A549 (cell line): ENCODE results near the gene OR2A14. TPM values are rescaled to one million over a fixed set of nuclear protein-coding genes. Genes with fewer than 3 reads are reported as not detected.

Experiments
- ATAC-seq, 2 experiments: fragments of 200-7000 bp in 1 of 2; fragments of >200 bp in 1 of 2; cut with Nextera tagmentation in 1 of 2; cut with Tn5 transposase in 1 of 2; 3 replicates each; pipeline versions ENCODE4 v1.8.0 to v1.9.1; 2018 to 2020; ENCODE audit warnings: mild to moderate bottlenecking in 1 of 2, moderate library complexity in 1 of 2
- CTCF ChIA-PET: fragments of 300-600 bp; sonication (Branson Sonifier 250); formaldehyde crosslinking; extraction: SDS; loops from one replicate; lab custom pipeline; 2021; ENCODE audit warnings: antibody characterized with exemption, inconsistent platforms; lab: Yijun Ruan, JAX
- POLR2A ChIA-PET: fragments of 350-600 bp; formaldehyde crosslinking; extraction: SDS; loops from one replicate; lab custom pipeline; 2021; ENCODE audit warnings: antibody characterized with exemption, inconsistent platforms; lab: Yijun Ruan, JAX
- DNase-seq, 2 experiments: peaks; one replicate each; pipeline versions ENCODE4 v3.0.0 to v3.0.0-alpha.2; 2011 to 2016; ENCODE audit warnings: low read depth in 1 of 2, low spot score in 1 of 2
- FAIRE-seq: peaks from 2 replicates; lab custom pipeline; 2011; peaks lifted over from hg19 to GRCh38; lab: Jason Lieb, UNC
- H3K27ac ChIP-seq, 2 experiments: fragments of >200 bp; sonication (Bioruptor Twin); formaldehyde crosslinking; 3 replicates each; pipeline ENCODE4 v1.5.1; 2016 to 2017
- H3K4me1 ChIP-seq: fragments of >200 bp; sonication (Bioruptor Twin); formaldehyde crosslinking; 3 replicates; pipeline ENCODE4 v1.6.1; 2016
- H3K4me2 ChIP-seq: fragments of >200 bp; sonication (Bioruptor Twin); formaldehyde crosslinking; 3 replicates; pipeline ENCODE4 v1.6.1; 2016
- H3K4me3 ChIP-seq: fragments of >200 bp; sonication (Bioruptor Twin); formaldehyde crosslinking; 3 replicates; pipeline ENCODE4 v1.5.1; 2016
- H3K9me3 ChIP-seq: fragments of >200 bp; sonication (Bioruptor Twin); formaldehyde crosslinking; 3 replicates; pipeline ENCODE4 v1.6.1; 2016
- BCL3 ChIP-seq: fragments of >200 bp; sonication (Bioruptor Twin); formaldehyde crosslinking; IDR thresholded peaks from 3 replicates; pipeline ENCODE4 v1.6.1; 2016
- BHLHE40 ChIP-seq: IDR thresholded peaks from 2 replicates; pipeline ENCODE4 v1.6.1; 2012; ENCODE audit warnings: low read depth, low read length, inconsistent platforms
- CBX2 ChIP-seq: fragments of 200-600 bp; sonication (generic); IDR thresholded peaks from 2 replicates; pipeline ENCODE4 v1.6.1; 2016; ENCODE audit warnings: low read depth, mild to moderate bottlenecking, borderline replicate concordance
- CHD4 ChIP-seq: fragments of 200-600 bp; sonication (generic); IDR thresholded peaks from 2 replicates; pipeline ENCODE4 v1.6.1; 2016; ENCODE audit warnings: antibody characterized with exemption, mild to moderate bottlenecking, borderline replicate concordance
- EHF ChIP-seq: fragments of 250-450 bp; sonication (Bioruptor Pico); IDR thresholded peaks from 2 replicates; pipeline ENCODE4 v1.5.0; 2020; ENCODE audit warnings: mild to moderate bottlenecking
- ESRRA ChIP-seq: fragments of 150-350 bp; IDR thresholded peaks from 2 replicates; pipeline ENCODE4 v1.6.1; 2014; ENCODE audit warnings: mild to moderate bottlenecking, low read length, borderline replicate concordance
- FOSB ChIP-seq: fragments of 250-450 bp; sonication (Bioruptor Pico); IDR thresholded peaks from 2 replicates; pipeline ENCODE4 v1.5.0; 2020; ENCODE audit warnings: mild to moderate bottlenecking, moderate library complexity
- FOSL2 ChIP-seq, 2 experiments: fragments of 450-650 bp in 1 of 2; fragments of >200 bp in 1 of 2; sonication (Bioruptor Twin) in 1 of 2; formaldehyde crosslinking; IDR thresholded peaks; 2 replicates each; pipeline versions ENCODE4 v1.5.0 to v1.6.1; 2016 to 2020; ENCODE audit warnings: mild to moderate bottlenecking in 1 of 2, moderate library complexity in 1 of 2
- FOXS1 ChIP-seq: fragments of 250-450 bp; sonication (Bioruptor Pico); IDR thresholded peaks from 2 replicates; pipeline ENCODE4 v1.5.0; 2020; ENCODE audit warnings: mild to moderate bottlenecking, moderate library complexity
- HDAC2 ChIP-seq: fragments of 200-600 bp; sonication (generic); IDR thresholded peaks from 2 replicates; pipeline ENCODE4 v1.6.1; 2016
- JUN ChIP-seq, 2 experiments: fragments of >200 bp; sonication (Bioruptor Twin); formaldehyde crosslinking; IDR thresholded peaks; 2 replicates in 1 of 2; 3 replicates in 1 of 2; pipeline ENCODE4 v1.6.1; 2016 to 2017
- JUNB ChIP-seq: fragments of >200 bp; sonication (Bioruptor Twin); formaldehyde crosslinking; IDR thresholded peaks from 2 replicates; pipeline ENCODE4 v1.6.1; 2016
- MAFK ChIP-seq: fragments of 450-650 bp; IDR thresholded peaks from 2 replicates; pipeline ENCODE4 v1.6.1; 2014; ENCODE audit not compliant: partially characterized antibody
- MAZ ChIP-seq: fragments of 150-350 bp; IDR thresholded peaks from 2 replicates; pipeline ENCODE4 v1.6.1; 2014; ENCODE audit warnings: antibody characterized with exemption, low read depth, low read length, borderline replicate concordance
- MYC ChIP-seq: IDR thresholded peaks from 2 replicates; pipeline ENCODE4 v1.6.1; 2012; ENCODE audit warnings: mild to moderate bottlenecking, inconsistent platforms, low read length, improper control_type of control experiment, borderline replicate concordance
- PHF8 ChIP-seq: fragments of 200-600 bp; sonication (generic); IDR thresholded peaks from 2 replicates; pipeline ENCODE4 v1.6.1; 2016; ENCODE audit warnings: low read depth, mild to moderate bottlenecking, antibody characterized with exemption, moderate library complexity, borderline replicate concordance
- POLR2A ChIP-seq: IDR thresholded peaks from 2 replicates; pipeline ENCODE4 v1.6.1; 2012; ENCODE audit warnings: mild to moderate bottlenecking, low read length
- POLR2AphosphoS2 ChIP-seq: conservative IDR thresholded peaks from 2 replicates; pipeline ENCODE4 v1.6.1; 2012; ENCODE audit warnings: low read length, improper control_type of control experiment, inconsistent platforms
- RAD21 ChIP-seq, 2 experiments: fragments of >200 bp in 1 of 2; sonication (Bioruptor Twin) in 1 of 2; formaldehyde crosslinking in 1 of 2; IDR thresholded peaks in 1 of 2; conservative IDR thresholded peaks in 1 of 2; 2 replicates in 1 of 2; 3 replicates in 1 of 2; pipeline ENCODE4 v1.6.1; 2012 to 2018; ENCODE audit warnings: inconsistent platforms in 1 of 2
- SMC3 ChIP-seq: fragments of >200 bp; sonication (Bioruptor Twin); formaldehyde crosslinking; IDR thresholded peaks from 3 replicates; pipeline ENCODE4 v1.6.1; 2018; ENCODE audit warnings: inconsistent platforms
- SREBF2 ChIP-seq: fragments of 450-650 bp; IDR thresholded peaks from 2 replicates; pipeline ENCODE4 v1.6.1; 2014; ENCODE audit warnings: mild to moderate bottlenecking, moderate library complexity
- TFCP2L1 ChIP-seq: fragments of 250-450 bp; sonication (Bioruptor Pico); IDR thresholded peaks from 2 replicates; pipeline ENCODE4 v1.5.0; 2021; ENCODE audit warnings: mild to moderate bottlenecking
- ZNF302 ChIP-seq: fragments of 250-450 bp; sonication (Bioruptor Pico); IDR thresholded peaks from 2 replicates; pipeline ENCODE4 v1.9.0; 2021; ENCODE audit warnings: inconsistent platforms, mild to moderate bottlenecking, moderate library complexity
- WGBS: methylation state at CpG from one replicate; pipeline ENCODE4 v1.1.6; 2017; ENCODE audit errors: missing lambda C conversion rate; 5-methylcytosine and 5-hydroxymethylcytosine counted together
- polyA plus RNA-seq, 4 experiments: library from polyadenylated mRNA; depleted of rRNA in 3 of 4; stranded (reverse); fragments of >200 nt; fragmentation: RNase III in 1 of 4; extraction: RNeasy Plus Mini Kit Qiagen cat#74134 plus additional on column Dnase treatment in 1 of 4; gene quantifications; 2 replicates in 3 of 4; 3 replicates in 1 of 4; pipeline ENCODE4 v1.2.3, GENCODE V29; 2011 to 2017
- TF ChIP-seq, protein P1 (sequence below): IDR thresholded peaks from 2 replicates; pipeline ENCODE4 v1.6.1; 2012
- TF ChIP-seq, protein P2 (sequence below): fragments of 250-450 bp; sonication (Bioruptor Pico); IDR thresholded peaks from 2 replicates; pipeline ENCODE4 v1.5.0; 2021; ENCODE audit warnings: mild to moderate bottlenecking, moderate library complexity, borderline replicate concordance
- TF ChIP-seq, protein P3 (sequence below): fragments of 250-450 bp; sonication (Bioruptor Pico); IDR thresholded peaks from 2 replicates; pipeline ENCODE4 v1.5.0; 2020; ENCODE audit warnings: low read depth, mild to moderate bottlenecking, moderate library complexity
- TF ChIP-seq, protein P4 (sequence below): fragments of 150-350 bp; IDR thresholded peaks from 2 replicates; pipeline ENCODE4 v1.6.1; 2014; ENCODE audit warnings: low read depth, mild to moderate bottlenecking, low read length

The OR2A14 gene
- polyA plus RNA-seq, 2 of the 4 experiments (the other 2 are of a cell fraction), result not detected

GRCh38 chr7:144085978-144086377 lies 37.0 kb upstream of the OR2A14 start, which contains the start of gene OR2A12:
Gene OR2A12, plus strand, starts transcription at chr7:144086278. Its CDS starts 8,830 bp downstream, at chr7:144095108.
- 46% methylated on average over 2 of the region's 2 CpGs for WGBS
- DNase-seq (no peak), ATAC-seq (no peak), FAIRE-seq (no peak)
- no peak within 1 kb of the TSS for H3K4me3 ChIP-seq
- ChIA-PET POLR2A (no interaction called here), CTCF (no interaction called here)
- H3K9me3 ChIP-seq, result no peaks in the 10 kb centered on the region
- no peaks in the 10 kb centered on the region for H3K4me1 ChIP-seq
- H3K27ac ChIP-seq, result no peak within 1 kb of the TSS
- H3K4me2 ChIP-seq, result no peak within 1 kb of the TSS
- no peak for TF ChIP-seq EHF (CRISPR knock-in tag)
- no peak for TF ChIP-seq RAD21 (conservative IDR thresholded peaks at IDR 0.05 in 1 of 2, IDR thresholded peaks at IDR 0.05 in 1 of 2)
- TF ChIP-seq HDAC2, result no peak
- TF ChIP-seq FOSB (CRISPR knock-in tag), result no peak
- TF ChIP-seq MAFK, result no peak
- no peak for TF ChIP-seq MYC
- TF ChIP-seq MAZ, result no peak
- no peak for TF ChIP-seq PHF8
- no peak for TF ChIP-seq BCL3
- no peak for TF ChIP-seq SMC3
- TF ChIP-seq ZNF302, result no peak
- TF ChIP-seq, protein P1, sequence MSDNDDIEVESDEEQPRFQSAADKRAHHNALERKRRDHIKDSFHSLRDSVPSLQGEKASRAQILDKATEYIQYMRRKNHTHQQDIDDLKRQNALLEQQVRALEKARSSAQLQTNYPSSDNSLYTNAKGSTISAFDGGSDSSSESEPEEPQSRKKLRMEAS, result no peak
- no peak for TF ChIP-seq CHD4
- no peak for TF ChIP-seq SREBF2
- TF ChIP-seq, all 56 proteins: peak for 0

DNA sequence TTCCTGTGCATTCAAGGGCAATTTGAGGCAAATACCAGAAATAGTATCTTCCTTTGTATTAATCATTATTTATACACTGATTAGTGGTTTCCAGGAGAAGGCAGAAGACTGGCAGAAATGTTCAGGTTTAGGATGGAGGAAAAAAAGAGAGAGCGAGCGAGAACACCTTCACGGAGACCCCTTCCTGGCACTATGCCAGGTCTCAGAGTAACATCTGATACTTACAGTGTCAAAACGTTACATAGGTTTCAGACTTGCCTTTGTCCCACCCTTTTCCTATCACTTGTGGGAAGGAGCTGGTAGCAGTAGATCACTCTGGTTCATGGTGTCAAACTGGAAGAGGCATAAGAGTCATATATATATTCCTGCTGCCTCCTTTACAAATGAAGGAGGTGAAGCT lies 36.2 kb upstream of the OR2A14 start:
- Histone ChIP-seq H3K4me3 (no peak overlapping the region), H3K4me2 (no peak overlapping the region), H3K9me3 (no peaks in the 10 kb centered on the region), H3K27ac (no peak overlapping the region), H3K4me1 (no peaks in the 10 kb centered on the region)
- CTCF ChIA-PET, result no interaction called here
- ATAC-seq (no peak), FAIRE-seq (no peak), DNase-seq (no peak)
- 43% methylated on average over 4 of the region's 4 CpGs for WGBS
- POLR2A ChIA-PET, result no interaction called here
- TF ChIP-seq FOSL2 (IDR thresholded peaks at IDR 0.05) (no peak), FOSL2 (CRISPR knock-in tag; IDR thresholded peaks at IDR 0.05) (no peak), CHD4 (no peak), EHF (CRISPR knock-in tag) (no peak), RAD21 (conservative IDR thresholded peaks at IDR 0.05 in 1 of 2, IDR thresholded peaks at IDR 0.05 in 1 of 2) (no peak), ESRRA (no peak)
- TF ChIP-seq, protein P2, sequence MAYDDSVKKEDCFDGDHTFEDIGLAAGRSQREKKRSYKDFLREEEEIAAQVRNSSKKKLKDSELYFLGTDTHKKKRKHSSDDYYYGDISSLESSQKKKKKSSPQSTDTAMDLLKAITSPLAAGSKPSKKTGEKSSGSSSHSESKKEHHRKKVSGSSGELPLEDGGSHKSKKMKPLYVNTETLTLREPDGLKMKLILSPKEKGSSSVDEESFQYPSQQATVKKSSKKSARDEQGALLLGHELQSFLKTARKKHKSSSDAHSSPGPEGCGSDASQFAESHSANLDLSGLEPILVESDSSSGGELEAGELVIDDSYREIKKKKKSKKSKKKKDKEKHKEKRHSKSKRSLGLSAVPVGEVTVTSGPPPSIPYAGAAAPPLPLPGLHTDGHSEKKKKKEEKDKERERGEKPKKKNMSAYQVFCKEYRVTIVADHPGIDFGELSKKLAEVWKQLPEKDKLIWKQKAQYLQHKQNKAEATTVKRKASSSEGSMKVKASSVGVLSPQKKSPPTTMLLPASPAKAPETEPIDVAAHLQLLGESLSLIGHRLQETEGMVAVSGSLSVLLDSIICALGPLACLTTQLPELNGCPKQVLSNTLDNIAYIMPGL (CRISPR knock-in tag), result no peak

DNA sequence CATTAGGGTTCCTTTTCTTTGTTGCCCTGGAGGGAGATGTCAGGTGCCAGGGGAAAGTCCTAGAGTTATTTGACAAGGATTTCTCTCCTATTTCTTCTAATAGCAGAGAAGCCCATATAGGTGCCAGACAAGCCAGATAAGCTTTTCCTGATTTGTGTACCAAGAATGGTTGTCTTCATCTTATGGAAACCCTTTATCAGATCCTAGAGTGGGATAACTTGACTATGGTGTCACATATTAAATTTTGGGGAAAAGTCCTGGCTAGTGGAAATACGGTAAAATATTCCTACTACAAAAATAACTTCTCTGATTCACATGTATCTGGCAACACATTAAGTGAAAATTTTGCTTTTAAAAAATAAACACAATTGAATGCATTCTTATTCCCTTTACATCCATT lies 35.7 kb upstream of the OR2A14 start:
- WGBS, result 5% methylated on average over 1 of the region's 1 CpG
- POLR2A ChIA-PET, result no interaction called here
- no peaks in the 10 kb centered on the region for H3K9me3 ChIP-seq
- CTCF ChIA-PET, result no interaction called here
- DNase-seq (no peak), FAIRE-seq (no peak), ATAC-seq (no peak)
- H3K4me3 ChIP-seq, result no peak overlapping the region
- H3K4me2 ChIP-seq, result no peak overlapping the region
- H3K4me1 ChIP-seq, result no peaks in the 10 kb centered on the region
- H3K27ac ChIP-seq, result no peak overlapping the region
- TF ChIP-seq BHLHE40 (no peak), POLR2AphosphoS2 (no peak), PHF8 (no peak), JUNB (no peak), JUN (IDR thresholded peaks at IDR 0.05) (no peak), CBX2 (no peak), FOXS1 (CRISPR knock-in tag) (no peak), POLR2A (no peak), MAFK (no peak), TFCP2L1 (CRISPR knock-in tag) (no peak)
- TF ChIP-seq, protein P2 (CRISPR knock-in tag), result no peak
- TF ChIP-seq, protein P3, sequence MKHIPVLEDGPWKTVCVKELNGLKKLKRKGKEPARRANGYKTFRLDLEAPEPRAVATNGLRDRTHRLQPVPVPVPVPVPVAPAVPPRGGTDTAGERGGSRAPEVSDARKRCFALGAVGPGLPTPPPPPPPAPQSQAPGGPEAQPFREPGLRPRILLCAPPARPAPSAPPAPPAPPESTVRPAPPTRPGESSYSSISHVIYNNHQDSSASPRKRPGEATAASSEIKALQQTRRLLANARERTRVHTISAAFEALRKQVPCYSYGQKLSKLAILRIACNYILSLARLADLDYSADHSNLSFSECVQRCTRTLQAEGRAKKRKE (CRISPR knock-in tag), result no peak
- TF ChIP-seq, protein P4, sequence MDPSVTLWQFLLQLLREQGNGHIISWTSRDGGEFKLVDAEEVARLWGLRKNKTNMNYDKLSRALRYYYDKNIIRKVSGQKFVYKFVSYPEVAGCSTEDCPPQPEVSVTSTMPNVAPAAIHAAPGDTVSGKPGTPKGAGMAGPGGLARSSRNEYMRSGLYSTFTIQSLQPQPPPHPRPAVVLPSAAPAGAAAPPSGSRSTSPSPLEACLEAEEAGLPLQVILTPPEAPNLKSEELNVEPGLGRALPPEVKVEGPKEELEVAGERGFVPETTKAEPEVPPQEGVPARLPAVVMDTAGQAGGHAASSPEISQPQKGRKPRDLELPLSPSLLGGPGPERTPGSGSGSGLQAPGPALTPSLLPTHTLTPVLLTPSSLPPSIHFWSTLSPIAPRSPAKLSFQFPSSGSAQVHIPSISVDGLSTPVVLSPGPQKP, result no peak
